BLaER1 (cell line): ENCODE data around the gene ARID3B.
"Not testable (repeated sequence)": the region's sequence is repeated elsewhere in the genome, so short reads cannot be mapped to it uniquely, and the experiment has no call there.

Experiments used
- H3K27ac ChIP-seq: shearing (Covaris generic); formaldehyde crosslinking; 2 replicates; pipeline ENCODE4 v1.8.1; 2022
- H3K27me3 ChIP-seq: shearing (Covaris generic); formaldehyde crosslinking; 2 replicates; pipeline ENCODE4 v1.8.1; 2022
- H3K36me3 ChIP-seq: shearing (Covaris generic); formaldehyde crosslinking; 2 replicates; pipeline ENCODE4 v1.8.1; 2022
- H3K4me1 ChIP-seq: shearing (Covaris generic); formaldehyde crosslinking; 2 replicates; pipeline ENCODE4 v1.8.1; 2022
- H3K4me2 ChIP-seq: shearing (Covaris generic); formaldehyde crosslinking; 2 replicates; pipeline ENCODE4 v1.8.1; 2022
- H3K4me3 ChIP-seq: shearing (Covaris generic); formaldehyde crosslinking; 2 replicates; pipeline ENCODE4 v1.8.1; 2022
- H3K9ac ChIP-seq: shearing (Covaris generic); formaldehyde crosslinking; 2 replicates; pipeline ENCODE4 v1.8.1; 2022
- H3K9me3 ChIP-seq: shearing (Covaris generic); formaldehyde crosslinking; 2 replicates; pipeline ENCODE4 v1.8.1; 2022
- H4K20me1 ChIP-seq: shearing (Covaris generic); formaldehyde crosslinking; 2 replicates; pipeline ENCODE4 v1.8.1; 2022
- Cebpa-rat ChIP-seq: shearing (Covaris generic); IDR thresholded peaks from 2 replicates; pipeline ENCODE4 v1.8.1; 2022

Gene ARID3B

DNA sequence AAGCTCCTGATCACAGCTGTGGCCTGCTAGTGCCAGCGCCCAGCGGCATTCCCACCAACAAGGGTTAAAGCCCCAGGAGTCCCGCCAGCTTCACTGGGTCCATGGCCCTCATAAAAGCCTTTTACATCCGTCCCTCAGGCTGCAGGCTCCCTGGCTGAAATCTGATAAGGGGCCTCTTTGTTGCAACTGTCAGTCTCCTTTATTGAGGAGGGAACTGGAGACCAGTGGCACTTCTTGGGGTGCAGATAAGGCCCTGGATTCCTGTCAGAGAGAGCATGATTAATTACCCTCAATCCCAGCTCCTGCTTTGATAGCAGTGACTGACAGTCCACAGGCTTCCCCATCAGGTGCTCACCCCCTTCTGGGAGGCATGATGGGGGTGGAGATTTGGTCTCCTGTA, 43.8 kb downstream of the ARID3B start:
- H3K9me3 ChIP-seq, result no peaks in the 10 kb centered on the region
- H3K4me2 ChIP-seq, result no peak overlapping the region
- H3K36me3 ChIP-seq, result peaks cover 31% of the 10 kb centered on the region
- no peaks in the 10 kb centered on the region for H3K27me3 ChIP-seq
- no peak overlapping the region for H3K9ac ChIP-seq
- H3K4me3 ChIP-seq, result no peak overlapping the region
- no peak for TF ChIP-seq Cebpa-rat
- H3K27ac ChIP-seq, result no peak overlapping the region
- H4K20me1 ChIP-seq, result no peaks in the 10 kb centered on the region
- H3K4me1 ChIP-seq, result 0 out of 2 replicates have a peak, but pooled peaks cover 5% of the 10 kb centered on the region

DNA sequence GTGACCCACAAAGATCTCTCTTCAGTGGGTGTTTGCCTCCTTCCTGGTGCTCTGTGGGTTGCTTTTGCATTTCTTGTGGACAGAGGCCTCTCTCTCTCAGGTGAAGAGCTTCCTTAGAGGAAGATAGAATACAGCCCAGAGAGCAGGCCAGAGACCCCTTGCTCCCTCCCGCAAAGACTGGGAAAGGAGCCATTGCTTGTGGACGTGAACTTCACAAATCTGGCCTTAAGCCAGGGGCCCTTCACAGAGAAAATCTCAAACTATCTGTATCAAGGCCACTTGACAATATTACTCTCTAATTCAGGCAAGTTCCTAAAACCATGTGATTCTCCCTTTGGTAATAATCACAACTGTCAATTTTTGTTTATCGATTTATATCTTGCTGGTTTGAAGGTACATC, 44.2 kb downstream of the ARID3B start:
- no peak overlapping the region for H3K27ac ChIP-seq
- H3K36me3 ChIP-seq, result peaks cover 35% of the 10 kb centered on the region
- no peak overlapping the region for H3K9ac ChIP-seq

GRCh38 chr15:74585857-74586256, 44.8 kb downstream of the ARID3B start:
- Histone ChIP-seq H4K20me1 (no peaks in the 10 kb centered on the region), H3K4me1 (0 out of 2 replicates have a peak, but pooled peaks cover 5% of the 10 kb centered on the region), H3K4me2 (no peak overlapping the region), H3K4me3 (no peak overlapping the region), H3K9ac (no peak overlapping the region), H3K36me3 (peaks cover 35% of the 10 kb centered on the region), H3K27ac (no peak overlapping the region), H3K27me3 (no peaks in the 10 kb centered on the region), H3K9me3 (no peaks in the 10 kb centered on the region)
- no peak for TF ChIP-seq Cebpa-rat

More for the DNA sequence above, 44.2 kb downstream of the ARID3B start:
- no peaks in the 10 kb centered on the region for H4K20me1 ChIP-seq
- TF ChIP-seq Cebpa-rat, result no peak
- no peaks in the 10 kb centered on the region for H3K27me3 ChIP-seq
- no peak overlapping the region for H3K4me2 ChIP-seq
- no peaks in the 10 kb centered on the region for H3K9me3 ChIP-seq
- no peak overlapping the region for H3K4me3 ChIP-seq
- 0 out of 2 replicates have a peak, but pooled peaks cover 5% of the 10 kb centered on the region for H3K4me1 ChIP-seq

GRCh38 chr15:74589826-74590225, 48.8 kb downstream of the ARID3B start:
- H3K4me1 ChIP-seq, result 0 out of 2 replicates have a peak, but pooled peaks cover 5% of the 10 kb centered on the region
- no peak overlapping the region for H3K9ac ChIP-seq
- H3K4me2 ChIP-seq, result no peak overlapping the region
- H3K27ac ChIP-seq, result no peak overlapping the region
- no peaks in the 10 kb centered on the region for H3K27me3 ChIP-seq
- peaks cover 66% of the 10 kb centered on the region for H3K36me3 ChIP-seq
- no peaks in the 10 kb centered on the region for H4K20me1 ChIP-seq
- TF ChIP-seq Cebpa-rat, result no peak
- no peaks in the 10 kb centered on the region for H3K9me3 ChIP-seq
- H3K4me3 ChIP-seq, result no peak overlapping the region

GRCh38 chr15:74592222-74592621, 51.2 kb downstream of the ARID3B start:
- Histone ChIP-seq H4K20me1 (no peaks in the 10 kb centered on the region), H3K4me2 (no peak overlapping the region), H3K4me1 (0 out of 2 replicates have a peak, but pooled peaks cover 5% of the 10 kb centered on the region), H3K9ac (no peak overlapping the region), H3K27me3 (no peaks in the 10 kb centered on the region), H3K27ac (no peak overlapping the region), H3K36me3 (peaks cover 64% of the 10 kb centered on the region), H3K4me3 (no peak overlapping the region), H3K9me3 (no peaks in the 10 kb centered on the region)
- TF ChIP-seq Cebpa-rat, result no peak

DNA sequence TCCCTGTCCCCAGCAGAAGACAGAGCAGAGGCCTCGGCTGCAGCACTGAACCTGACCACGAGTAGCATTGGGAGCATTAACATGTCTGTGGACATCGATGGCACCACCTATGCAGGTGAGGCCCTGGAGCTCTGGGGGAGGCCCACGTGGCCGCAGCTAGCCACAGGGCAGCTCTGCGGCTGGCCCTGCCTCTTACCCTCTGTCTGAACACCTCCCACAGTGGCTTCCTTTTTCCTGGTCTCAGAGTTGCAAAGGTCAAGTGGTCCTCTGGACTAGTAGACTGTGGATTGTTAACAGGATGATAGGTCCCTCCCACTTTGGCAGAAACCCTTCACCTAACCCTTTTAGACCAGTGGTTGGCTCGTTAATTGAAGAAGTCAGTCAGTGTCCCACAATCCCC, 52.1 kb downstream of the ARID3B start:
- no peak overlapping the region for H3K4me3 ChIP-seq
- TF ChIP-seq Cebpa-rat, result no peak
- no peaks in the 10 kb centered on the region for H4K20me1 ChIP-seq
- no peaks in the 10 kb centered on the region for H3K9me3 ChIP-seq
- H3K4me1 ChIP-seq, result peaks cover 10% of the 10 kb centered on the region
- H3K27ac ChIP-seq, result no peak overlapping the region
- H3K27me3 ChIP-seq, result no peaks in the 10 kb centered on the region
- no peak overlapping the region for H3K4me2 ChIP-seq
- H3K36me3 ChIP-seq, result peaks cover 59% of the 10 kb centered on the region
- no peak overlapping the region for H3K9ac ChIP-seq

GRCh38 chr15:74594455-74594854, 53.4 kb downstream of the ARID3B start:
- no peaks in the 10 kb centered on the region for H3K27me3 ChIP-seq
- no peaks in the 10 kb centered on the region for H3K9me3 ChIP-seq
- H3K4me2 ChIP-seq, result no peak overlapping the region
- peaks cover 57% of the 10 kb centered on the region for H3K36me3 ChIP-seq
- no peak overlapping the region for H3K9ac ChIP-seq
- H4K20me1 ChIP-seq, result no peaks in the 10 kb centered on the region
- H3K4me3 ChIP-seq, result no peak overlapping the region
- no peak overlapping the region for H3K27ac ChIP-seq
- peaks cover 16% of the 10 kb centered on the region for H3K4me1 ChIP-seq
- TF ChIP-seq Cebpa-rat, result no peak

DNA sequence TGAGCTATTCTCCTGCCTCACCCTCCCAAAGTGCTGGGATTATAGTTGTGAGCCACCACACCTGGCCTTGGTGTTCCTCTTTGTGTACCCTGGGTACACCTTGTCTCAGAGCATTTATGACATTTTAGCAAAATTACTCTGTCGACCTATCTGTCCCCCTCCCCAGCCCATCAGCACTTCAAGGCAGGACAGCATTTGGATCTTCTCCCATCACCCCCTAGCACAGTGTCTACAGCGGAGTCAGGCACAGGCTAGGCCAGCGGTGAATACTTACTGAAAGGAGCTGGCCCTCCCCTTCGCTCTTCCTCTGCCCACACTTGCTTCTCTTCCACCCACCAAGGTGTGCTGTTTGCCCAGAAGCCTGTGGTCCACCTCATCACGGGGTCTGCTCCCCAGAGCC, 54.3 kb downstream of the ARID3B start:
- TF ChIP-seq Cebpa-rat, result no peak
- Histone ChIP-seq H3K27me3 (no peaks in the 10 kb centered on the region), H3K36me3 (peaks cover 48% of the 10 kb centered on the region)

DNA sequence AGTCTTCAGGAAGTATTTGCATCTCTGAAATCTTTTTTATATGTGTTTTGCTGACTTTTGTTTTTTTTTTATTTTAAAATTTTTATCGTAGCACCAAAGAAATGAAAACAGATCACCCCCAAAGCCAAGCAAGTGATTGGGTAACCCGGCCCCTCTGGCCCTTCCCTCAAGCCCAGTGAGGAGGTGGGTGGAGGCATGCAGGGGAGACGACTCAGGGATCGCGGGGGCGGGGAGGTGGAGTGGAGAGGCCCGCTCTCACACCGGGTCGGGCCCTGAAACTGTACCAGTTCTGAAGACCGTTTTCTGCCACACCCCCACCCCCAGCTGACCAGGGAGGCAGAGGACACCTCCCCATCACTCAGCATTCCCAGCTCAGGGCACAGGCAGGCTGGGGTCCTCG, 55.7 kb downstream of the ARID3B start:
- not testable (repeated sequence) for H3K4me3 ChIP-seq, H3K27ac ChIP-seq, H3K9ac ChIP-seq, H3K9me3 ChIP-seq, H4K20me1 ChIP-seq, H3K27me3 ChIP-seq, H3K4me2 ChIP-seq
- H3K4me1 ChIP-seq, result peaks cover 27% of the 10 kb centered on the region
- peaks cover 34% of the 10 kb centered on the region for H3K36me3 ChIP-seq

More for the DNA sequence above, 54.3 kb downstream of the ARID3B start:
- H4K20me1 ChIP-seq, result no peaks in the 10 kb centered on the region
- H3K9ac ChIP-seq, result no peak overlapping the region
- H3K27ac ChIP-seq, result no peak overlapping the region
- no peaks in the 10 kb centered on the region for H3K9me3 ChIP-seq
- H3K4me1 ChIP-seq, result peaks cover 25% of the 10 kb centered on the region
- H3K4me2 ChIP-seq, result no peak overlapping the region
- no peak overlapping the region for H3K4me3 ChIP-seq

GRCh38 chr15:74597146-74597705, 56.2 kb downstream of the ARID3B start:
- H3K4me2 ChIP-seq, H4K20me1 ChIP-seq, H3K27ac ChIP-seq, H3K9me3 ChIP-seq, H3K27me3 ChIP-seq, H3K9ac ChIP-seq, H3K4me3 ChIP-seq: not testable (repeated sequence)
- Histone ChIP-seq H3K4me1 (peaks cover 27% of the 10 kb centered on the region), H3K36me3 (peaks cover 29% of the 10 kb centered on the region)
